Activated naive CD4-positive, alpha-beta T cell treated with anti-CD3 and anti-CD28 coated beads for 36 hours (primary cell): Measurements from ENCODE around the gene OR2V1. TPM values are rescaled to one million over a fixed set of nuclear protein-coding genes. Genes with fewer than 3 reads are reported as not detected.
"Not testable (repeated sequence)": the region's sequence is repeated elsewhere in the genome, so short reads cannot be mapped to it uniquely, and the experiment has no call there.

ENCODE experiments used
- CTCF ChIA-PET: fragments of 350-600 bp; sonication (Branson Sonifier 250); formaldehyde crosslinking; loops from one replicate; lab custom pipeline; 2021; ENCODE audit warnings: antibody characterized with exemption; lab: Charles Lee
- DNase-seq: peaks from one replicate; pipeline ENCODE4 v3.0.0-alpha.2; 2020
- H3K27ac Mint-ChIP-seq: one replicate; pipeline ENCODE4 v1.8.0; 2021; ENCODE audit warnings: mild to moderate bottlenecking, mixed read lengths
- H3K27me3 Mint-ChIP-seq: one replicate; pipeline ENCODE4 v1.8.0; 2021; ENCODE audit warnings: low read depth, mixed read lengths
- H3K36me3 Mint-ChIP-seq: one replicate; pipeline ENCODE4 v1.8.0; 2021; ENCODE audit warnings: low read depth, mixed read lengths
- H3K4me1 Mint-ChIP-seq: one replicate; pipeline ENCODE4 v1.8.0; 2021; ENCODE audit warnings: low read depth, mixed read lengths
- H3K4me3 Mint-ChIP-seq: one replicate; pipeline ENCODE4 v1.8.0; 2021; ENCODE audit warnings: mild to moderate bottlenecking, moderate library complexity, mixed read lengths
- H3K9me3 Mint-ChIP-seq: one replicate; pipeline ENCODE4 v1.8.0; 2021; ENCODE audit warnings: mixed read lengths
- intact Hi-C: fragments of 100-400 bp; cut with micrococcal nuclease; formaldehyde crosslinking; loops from one replicate; pipeline ENCODE4 v1.15.1; 2023
- total RNA-seq, 2 experiments: library from RNA; stranded (reverse); gene quantifications; one replicate each; pipeline ENCODE4 v1.2.3, GENCODE V29; 2021

Gene OR2V1
- total RNA-seq, 2 experiments from 2014 or later: not detected

GRCh38 chr5:181134259-181134658, 3.3 kb upstream of the OR2V1 start:
- intact Hi-C loops: no loop called here
- H3K27me3 Mint-ChIP-seq: peaks cover 28% of the 10 kb centered on the region
- H3K4me1 Mint-ChIP-seq: no peaks in the 10 kb centered on the region
- peaks cover 10% of the 10 kb centered on the region for H3K9me3 Mint-ChIP-seq
- H3K4me3 Mint-ChIP-seq: no peak overlapping the region
- DNase-seq: no peak
- CTCF ChIA-PET: no interaction called here
- peaks cover 2% of the 10 kb centered on the region for H3K36me3 Mint-ChIP-seq
- no peak overlapping the region for H3K27ac Mint-ChIP-seq

- DNase-seq: no peak
- Mint-ChIP-seq H3K27ac (no peak overlapping the region), H3K27me3 (peaks cover 31% of the 10 kb centered on the region), H3K36me3 (peaks cover 2% of the 10 kb centered on the region), H3K9me3 (peaks cover 9% of the 10 kb centered on the region), H3K4me3 (no peak overlapping the region), H3K4me1 (no peaks in the 10 kb centered on the region)
- intact Hi-C loops: no loop called here
- CTCF ChIA-PET: no interaction called here
These were observed 2.8 kb upstream of the OR2V1 start for GRCh38 chr5:181133610-181134231.

GRCh38 chr5:181133083-181133482, 2.1 kb upstream of the OR2V1 start:
- peaks cover 7% of the 10 kb centered on the region for H3K9me3 Mint-ChIP-seq
- no peak overlapping the region for H3K4me3 Mint-ChIP-seq
- CTCF ChIA-PET: no interaction called here
- peaks cover 37% of the 10 kb centered on the region for H3K27me3 Mint-ChIP-seq
- no peaks in the 10 kb centered on the region for H3K4me1 Mint-ChIP-seq
- no peak overlapping the region for H3K27ac Mint-ChIP-seq
- no peak for DNase-seq
- peaks cover 2% of the 10 kb centered on the region for H3K36me3 Mint-ChIP-seq
- intact Hi-C loops: no loop called here

- Mint-ChIP-seq H3K9me3 (peaks cover 4% of the 10 kb centered on the region), H3K4me3 (no peak overlapping the region), H3K4me1 (no peaks in the 10 kb centered on the region), H3K27me3 (peaks cover 42% of the 10 kb centered on the region), H3K36me3 (peaks cover 2% of the 10 kb centered on the region), H3K27ac (no peak overlapping the region)
- CTCF ChIA-PET: no interaction called here
- no peak for DNase-seq
- intact Hi-C loops: no loop called here
These were observed 545 bp upstream of the OR2V1 start for GRCh38 chr5:181131514-181131913.

GRCh38 chr5:181130081-181130480, 888 bp downstream of the OR2V1 start:
- H3K4me1 Mint-ChIP-seq, H3K4me3 Mint-ChIP-seq, intact Hi-C loops, H3K27ac Mint-ChIP-seq, H3K9me3 Mint-ChIP-seq, CTCF ChIA-PET, DNase-seq, H3K36me3 Mint-ChIP-seq: not testable (repeated sequence)
- H3K27me3 Mint-ChIP-seq: peaks cover 51% of the 10 kb centered on the region

GRCh38 chr5:181129601-181130000, 1.4 kb downstream of the OR2V1 start:
- Mint-ChIP-seq H3K27ac (no peak overlapping the region), H3K4me1 (no peaks in the 10 kb centered on the region), H3K36me3 (no peaks in the 10 kb centered on the region), H3K4me3 (no peak overlapping the region), H3K27me3 (peaks cover 50% of the 10 kb centered on the region), H3K9me3 (no peaks in the 10 kb centered on the region)
- CTCF ChIA-PET: no interaction called here
- DNase-seq: no peak
- intact Hi-C loops: no loop called here

GRCh38 chr5:181127907-181128626, 2.9 kb downstream of the OR2V1 start:
- Mint-ChIP-seq H3K36me3 (no peaks in the 10 kb centered on the region), H3K9me3 (no peaks in the 10 kb centered on the region), H3K4me3 (no peak overlapping the region), H3K27me3 (peaks cover 51% of the 10 kb centered on the region), H3K4me1 (no peaks in the 10 kb centered on the region), H3K27ac (no peak overlapping the region)
- CTCF ChIA-PET: no interaction called here
- intact Hi-C loops: no loop called here
- no peak for DNase-seq

- Mint-ChIP-seq H3K27me3 (peaks cover 51% of the 10 kb centered on the region), H3K9me3 (no peaks in the 10 kb centered on the region), H3K36me3 (no peaks in the 10 kb centered on the region), H3K4me3 (no peak overlapping the region), H3K27ac (no peak overlapping the region), H3K4me1 (no peaks in the 10 kb centered on the region)
- intact Hi-C loops: no loop called here
- DNase-seq: no peak
- CTCF ChIA-PET: no interaction called here
These were observed 3.5 kb downstream of the OR2V1 start for GRCh38 chr5:181127456-181127855.

GRCh38 chr5:181126841-181127240, 4.1 kb downstream of the OR2V1 start:
- H3K4me1 Mint-ChIP-seq: no peaks in the 10 kb centered on the region
- no peak overlapping the region for H3K27ac Mint-ChIP-seq
- peaks cover 50% of the 10 kb centered on the region for H3K27me3 Mint-ChIP-seq
- no peak overlapping the region for H3K4me3 Mint-ChIP-seq
- no peak for DNase-seq
- H3K9me3 Mint-ChIP-seq: no peaks in the 10 kb centered on the region
- no peaks in the 10 kb centered on the region for H3K36me3 Mint-ChIP-seq
- intact Hi-C loops: no loop called here
- CTCF ChIA-PET: no interaction called here

- peaks cover 55% of the 10 kb centered on the region for H3K27me3 Mint-ChIP-seq
- intact Hi-C loops: no loop called here
- CTCF ChIA-PET: no interaction called here
- DNase-seq: no peak
- no peaks in the 10 kb centered on the region for H3K4me1 Mint-ChIP-seq
- H3K4me3 Mint-ChIP-seq: no peak overlapping the region
- H3K36me3 Mint-ChIP-seq: no peaks in the 10 kb centered on the region
- no peak overlapping the region for H3K27ac Mint-ChIP-seq
- no peaks in the 10 kb centered on the region for H3K9me3 Mint-ChIP-seq
These were observed 6.4 kb downstream of the OR2V1 start for GRCh38 chr5:181124526-181124925.

GRCh38 chr5:181121675-181122561, 9.1 kb downstream of the OR2V1 start:
- CTCF ChIA-PET: interaction anchor here (0.5 to 0.8 kb wide), 2 partner anchors 35 to 1178 kb away, joined by 3 read pairs; no protein-coding TSS in a partner anchor

GRCh38 chr5:181120761-181121160, 10.2 kb downstream of the OR2V1 start:
- Mint-ChIP-seq H3K27ac (no peak overlapping the region), H3K27me3 (peaks cover 68% of the 10 kb centered on the region), H3K36me3 (no peaks in the 10 kb centered on the region), H3K4me3 (no peak overlapping the region), H3K4me1 (no peaks in the 10 kb centered on the region), H3K9me3 (no peaks in the 10 kb centered on the region)
- intact Hi-C loops: no loop called here
- CTCF ChIA-PET: no interaction called here
- DNase-seq: no peak

More at GRCh38 chr5:181121675-181122561, 9.1 kb downstream of the OR2V1 start:
- DNase-seq: no peak
- H3K27me3 Mint-ChIP-seq: peaks cover 64% of the 10 kb centered on the region
- no peak overlapping the region for H3K27ac Mint-ChIP-seq
- no peaks in the 10 kb centered on the region for H3K4me1 Mint-ChIP-seq
- intact Hi-C loops: no loop called here
- no peaks in the 10 kb centered on the region for H3K36me3 Mint-ChIP-seq
- H3K4me3 Mint-ChIP-seq: no peak overlapping the region
- no peaks in the 10 kb centered on the region for H3K9me3 Mint-ChIP-seq
